Cardiac muscle cell (in vitro differentiated cells and primary cell): ENCODE results near the gene RAB7A. TPM values are rescaled to one million over a fixed set of nuclear protein-coding genes. Genes with fewer than 3 reads are reported as not detected.

ENCODE experiments used
- DNase-seq, 2 donors: peaks; one replicate each; pipeline versions ENCODE4 v3.0.0 to v3.0.0-alpha.2; 2010 to 2017; ENCODE audit warnings: low read depth in 1 of 2, low spot score in 1 of 2
- H3K27ac ChIP-seq: fragments of 200-600 bp; sonication (generic); 2 replicates; pipeline ENCODE4 v1.5.1; 2016
- H3K27me3 ChIP-seq: fragments of 200-600 bp; sonication (generic); 2 replicates; pipeline ENCODE4 v1.6.0; 2016; ENCODE audit warnings: control low read depth
- H3K36me3 ChIP-seq: fragments of 200-600 bp; sonication (generic); 2 replicates; pipeline ENCODE4 v1.5.1; 2016; ENCODE audit warnings: control low read depth
- H3K4me1 ChIP-seq: fragments of 200-600 bp; sonication (generic); 2 replicates; pipeline ENCODE4 v1.8.1; 2017; ENCODE audit warnings: low read depth, mild to moderate bottlenecking, mixed run types
- H3K4me3 ChIP-seq: fragments of 200-600 bp; sonication (generic); 2 replicates; pipeline ENCODE4 v1.5.1; 2016; ENCODE audit warnings: mild to moderate bottlenecking
- H3K9me3 ChIP-seq: fragments of 200-600 bp; sonication (generic); 2 replicates; pipeline ENCODE4 v1.5.1; 2017; ENCODE audit warnings: low read depth, mild to moderate bottlenecking, control low read depth
- polyA plus RNA-seq: library from polyadenylated mRNA; unstranded; fragments of >200 nt; fragmentation: Nextera tagmentation; extraction: Ambion mirVana; gene quantifications from 2 replicates; pipeline ENCODE4 v1.2.1, GENCODE V29; 2016
- total RNA-seq: library from RNA; depleted of rRNA; stranded (reverse); fragments of >200 nt; gene quantifications from 2 replicates; pipeline ENCODE4 v1.2.3, GENCODE V29; 2016
- TF ChIP-seq, protein P1 (sequence below): IDR thresholded peaks from 2 replicates; pipeline ENCODE4 v1.5.1; 2012; ENCODE audit warnings: low read depth, mild to moderate bottlenecking, low read length

Gene RAB7A
- total and polyA plus RNA-seq, 2 experiments from 2014 or later, result 62.3 to 189 TPM

DNA sequence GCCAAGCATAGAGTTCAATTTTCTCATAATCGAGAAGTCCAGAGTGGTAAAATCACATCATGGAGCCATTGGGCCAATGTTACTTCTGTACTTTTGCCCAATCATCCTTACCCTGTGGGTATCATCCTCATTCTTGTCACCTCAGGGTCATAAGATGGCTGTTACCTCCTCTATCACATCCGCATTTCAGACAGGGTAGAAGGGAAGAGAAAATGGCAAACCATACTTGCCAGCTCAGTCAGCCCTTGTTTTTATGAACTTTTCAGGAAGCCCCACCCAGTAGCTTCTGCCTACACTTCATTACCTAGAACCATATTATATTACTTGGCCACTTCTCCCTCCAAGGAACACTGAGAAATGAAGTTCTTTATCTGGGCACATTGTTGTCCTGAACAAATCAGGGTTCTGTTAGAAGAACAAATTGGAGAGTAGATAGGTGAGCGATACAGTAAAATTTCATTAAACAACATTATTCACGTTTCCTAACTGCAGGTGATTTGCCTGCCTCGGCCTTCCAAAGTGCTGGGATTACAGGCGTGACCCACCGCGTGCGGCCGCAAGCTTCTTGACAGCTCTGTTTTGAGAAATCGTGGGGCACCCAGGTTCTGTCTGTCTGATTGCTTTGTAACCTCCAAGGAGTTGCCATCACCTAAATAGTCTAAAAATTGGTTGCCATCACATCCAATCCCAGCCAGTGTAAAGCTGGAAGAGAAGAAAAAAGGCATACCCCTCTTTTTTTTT is 40.8 kb upstream of the RAB7A start:
- Histone ChIP-seq H3K27ac (no peak overlapping the region), H3K36me3 (no peaks in the 10 kb centered on the region), H3K27me3 (no peaks in the 10 kb centered on the region), H3K9me3 (no peaks in the 10 kb centered on the region), H3K4me3 (no peak overlapping the region), H3K4me1 (peaks cover 9% of the 10 kb centered on the region)
- TF ChIP-seq, protein P1, sequence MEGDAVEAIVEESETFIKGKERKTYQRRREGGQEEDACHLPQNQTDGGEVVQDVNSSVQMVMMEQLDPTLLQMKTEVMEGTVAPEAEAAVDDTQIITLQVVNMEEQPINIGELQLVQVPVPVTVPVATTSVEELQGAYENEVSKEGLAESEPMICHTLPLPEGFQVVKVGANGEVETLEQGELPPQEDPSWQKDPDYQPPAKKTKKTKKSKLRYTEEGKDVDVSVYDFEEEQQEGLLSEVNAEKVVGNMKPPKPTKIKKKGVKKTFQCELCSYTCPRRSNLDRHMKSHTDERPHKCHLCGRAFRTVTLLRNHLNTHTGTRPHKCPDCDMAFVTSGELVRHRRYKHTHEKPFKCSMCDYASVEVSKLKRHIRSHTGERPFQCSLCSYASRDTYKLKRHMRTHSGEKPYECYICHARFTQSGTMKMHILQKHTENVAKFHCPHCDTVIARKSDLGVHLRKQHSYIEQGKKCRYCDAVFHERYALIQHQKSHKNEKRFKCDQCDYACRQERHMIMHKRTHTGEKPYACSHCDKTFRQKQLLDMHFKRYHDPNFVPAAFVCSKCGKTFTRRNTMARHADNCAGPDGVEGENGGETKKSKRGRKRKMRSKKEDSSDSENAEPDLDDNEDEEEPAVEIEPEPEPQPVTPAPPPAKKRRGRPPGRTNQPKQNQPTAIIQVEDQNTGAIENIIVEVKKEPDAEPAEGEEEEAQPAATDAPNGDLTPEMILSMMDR, result no peak
- DNase-seq, result no peak

GRCh38 chr3:128686465-128686864 is 39.5 kb upstream of the RAB7A start:
- H3K4me3 ChIP-seq, result no peak overlapping the region
- no peak for DNase-seq
- H3K27ac ChIP-seq, result no peak overlapping the region
- H3K27me3 ChIP-seq, result no peaks in the 10 kb centered on the region
- H3K36me3 ChIP-seq, result no peaks in the 10 kb centered on the region
- peaks cover 6% of the 10 kb centered on the region for H3K4me1 ChIP-seq
- no peaks in the 10 kb centered on the region for H3K9me3 ChIP-seq
- TF ChIP-seq, protein P1, result no peak

DNA sequence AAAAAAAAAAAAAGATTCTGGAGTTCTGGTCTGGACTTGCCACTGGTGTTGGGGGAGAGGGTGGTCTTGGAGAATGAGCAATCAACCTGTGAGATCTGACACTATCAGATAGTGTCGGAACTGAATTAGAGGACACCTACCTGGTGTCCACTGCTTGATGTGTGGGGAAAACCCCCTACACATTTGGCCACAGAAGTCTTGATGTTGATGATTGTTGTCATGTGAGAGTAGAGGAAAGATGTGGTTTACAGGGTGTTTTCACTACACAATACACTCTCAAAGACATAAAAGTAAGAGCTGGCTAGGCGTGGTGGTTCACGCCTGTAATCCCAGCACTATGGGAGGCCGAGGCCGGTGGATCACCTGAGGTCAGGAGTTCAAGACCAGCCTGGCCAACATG is 36.9 kb upstream of the RAB7A start:
- Histone ChIP-seq H3K4me1 (no peaks in the 10 kb centered on the region), H3K27me3 (no peaks in the 10 kb centered on the region), H3K9me3 (no peaks in the 10 kb centered on the region), H3K27ac (no peak overlapping the region), H3K36me3 (no peaks in the 10 kb centered on the region), H3K4me3 (no peak overlapping the region)
- no peak for DNase-seq
- TF ChIP-seq, protein P1, result no peak

- peaks cover 5% of the 10 kb centered on the region for H3K27me3 ChIP-seq
- no peak overlapping the region for H3K27ac ChIP-seq
- H3K4me3 ChIP-seq, result no peak overlapping the region
- H3K4me1 ChIP-seq, result no peaks in the 10 kb centered on the region
- H3K36me3 ChIP-seq, result no peaks in the 10 kb centered on the region
- no peak for DNase-seq
- TF ChIP-seq, protein P1, result no peak
- no peaks in the 10 kb centered on the region for H3K9me3 ChIP-seq
Observed at GRCh38 chr3:128693696-128694095, 32.3 kb upstream of the RAB7A start.

- Histone ChIP-seq H3K4me3 (no peak overlapping the region), H3K4me1 (peaks cover 7% of the 10 kb centered on the region), H3K27ac (no peak overlapping the region), H3K9me3 (no peaks in the 10 kb centered on the region), H3K27me3 (peaks cover 5% of the 10 kb centered on the region), H3K36me3 (no peaks in the 10 kb centered on the region)
- TF ChIP-seq, protein P1, result no peak
- no peak for DNase-seq
Observed at GRCh38 chr3:128697341-128697740, 28.6 kb upstream of the RAB7A start.
